K562 (cell line): ENCODE data around the gene OTULIN. TPM values are rescaled to one million over a fixed set of nuclear protein-coding genes. Genes with fewer than 3 reads are reported as not detected.

ENCODE experiments used
- ARID4B ChIP-seq: sonication (generic); formaldehyde crosslinking; IDR thresholded peaks from 2 replicates; pipeline ENCODE4 v1.8.0; 2022; ENCODE audit warnings: mild to moderate bottlenecking, missing genetic modification reagents
- DEAF1 ChIP-seq: fragments of 450-650 bp; formaldehyde crosslinking; IDR thresholded peaks from 2 replicates; pipeline ENCODE4 v1.4.0; 2020; ENCODE audit warnings: mild to moderate bottlenecking, moderate library complexity
- FIP1L1 ChIP-seq: fragments of 200-400 bp; formaldehyde crosslinking; IDR thresholded peaks from 2 replicates; pipeline ENCODE4 v1.6.1; 2018; ENCODE audit warnings: mild to moderate bottlenecking, low read depth, low read length; ENCODE audit not compliant: poor library complexity, severe bottlenecking
- GABPB2 ChIP-seq: fragments of 250-450 bp; sonication (Bioruptor Pico); conservative IDR thresholded peaks from 2 replicates; pipeline ENCODE4 v1.5.1; 2021; ENCODE audit warnings: mild to moderate bottlenecking
- HDGF ChIP-seq: fragments of 450-650 bp; IDR thresholded peaks from 2 replicates; pipeline ENCODE4 v1.6.1; 2016
- LCOR ChIP-seq: sonication (generic); formaldehyde crosslinking; IDR thresholded peaks from 2 replicates; pipeline ENCODE4 v1.8.0; 2022; ENCODE audit warnings: mild to moderate bottlenecking, missing genetic modification reagents
- MCM5 ChIP-seq: fragments of 450-650 bp; IDR thresholded peaks from 2 replicates; pipeline ENCODE4 v1.6.1; 2016; ENCODE audit warnings: low read depth
- MEF2A ChIP-seq: IDR thresholded peaks from 2 replicates; pipeline ENCODE4 v1.6.1; 2011; ENCODE audit warnings: low read depth, mild to moderate bottlenecking, low read length, moderate library complexity; ENCODE audit not compliant: control insufficient read depth
- MEF2D ChIP-seq: conservative IDR thresholded peaks from 2 replicates; pipeline ENCODE4 v1.6.1; 2016; ENCODE audit warnings: low read depth, missing genetic modification characterization, missing compliant biosample characterization
- MTA2 ChIP-seq: fragments of 450-650 bp; IDR thresholded peaks from 2 replicates; pipeline ENCODE4 v1.6.1; 2016; ENCODE audit warnings: low read depth
- NELFE ChIP-seq: IDR thresholded peaks from 2 replicates; pipeline ENCODE4 v1.6.1; 2011; ENCODE audit warnings: mild to moderate bottlenecking; ENCODE audit not compliant: insufficient read depth, insufficient read length
- RBBP5 ChIP-seq: fragments of 200-600 bp; sonication (generic); IDR thresholded peaks from 2 replicates; pipeline ENCODE4 v1.6.1; 2012; ENCODE audit warnings: borderline replicate concordance, mild to moderate bottlenecking, low read length, control low read depth, inconsistent platforms; ENCODE audit not compliant: insufficient read depth, poor library complexity, severe bottlenecking
- SP1 ChIP-seq: sonication (generic); formaldehyde crosslinking; IDR thresholded peaks from 2 replicates; pipeline ENCODE4 v1.8.1; 2022; ENCODE audit warnings: mild to moderate bottlenecking, missing genetic modification reagents
- SREBF2 ChIP-seq: sonication (generic); formaldehyde crosslinking; IDR thresholded peaks from 2 replicates; pipeline ENCODE4 v1.4.0; 2020; ENCODE audit warnings: mild to moderate bottlenecking, missing genetic modification reagents
- SRSF7 ChIP-seq: fragments of 200-400 bp; formaldehyde crosslinking; optimal IDR thresholded peaks from 2 replicates; pipeline ENCODE3; 2017; ENCODE audit warnings: mild to moderate bottlenecking, low read depth, low read length
- ZMIZ1 ChIP-seq, 2 experiments: fragments of 150-350 bp in 1 of 2; IDR thresholded peaks; 2 replicates each; pipeline ENCODE4 v1.6.1; 2012 to 2016; ENCODE audit warnings: low read depth in 2 of 2, low read length in 2 of 2, mild to moderate bottlenecking in 1 of 2, moderate library complexity in 1 of 2
- ZNF324 ChIP-seq: fragments of 250-450 bp; sonication (Bioruptor Pico); IDR thresholded peaks from 2 replicates; pipeline ENCODE4 v1.4.0; 2020; ENCODE audit warnings: mild to moderate bottlenecking
- ZNF589 ChIP-seq: fragments of 200-800 bp; sonication (Bioruptor generic); IDR thresholded peaks from 2 replicates; pipeline ENCODE4 v1.6.1; 2016; ENCODE audit warnings: low read depth, missing genetic modification characterization, missing compliant biosample characterization
- ZNF75A ChIP-seq: fragments of 450-650 bp; formaldehyde crosslinking; IDR thresholded peaks from 2 replicates; pipeline ENCODE4 v1.4.0; 2020; ENCODE audit warnings: mild to moderate bottlenecking
- polyA plus RNA-seq, 8 experiments: library from polyadenylated mRNA; depleted of rRNA in 4 of 8; stranded (reverse) in 5 of 8; unstranded in 3 of 8; fragments of >200 nt; fragmentation: Nextera tagmentation in 2 of 8; fragmentation: Illumina TruSeq in 1 of 8; extraction: Ambion mirVana in 2 of 8; extraction: Trizol in 1 of 8; gene quantifications; 2 replicates each; pipeline versions ENCODE4 v1.2.1 to v1.2.3, GENCODE V29; 2011 to 2014; ENCODE audit warnings: inconsistent platforms in 1 of 8, missing spikeins in 1 of 8
- total RNA-seq, 7 experiments: library from RNA; depleted of rRNA in 6 of 7; stranded (reverse); fragments of >200 nt in 6 of 7; fragmentation: Illumina TruSeq in 2 of 7; extraction: Trizol in 2 of 7; gene quantifications; 2 replicates each; pipeline versions ENCODE4 v1.2.1 to v1.2.3, GENCODE V29; 2011 to 2021; ENCODE audit warnings: low replicate concordance in 1 of 7

Gene OTULIN
- total and polyA plus RNA-seq, 9 of the 15 experiments (the other 6 are each of a cell fraction or from before 2014, with no cell fraction given), result 3.3 to 33.6 (median 20.1) TPM

- no peak for TF ChIP-seq ZMIZ1 (IDR thresholded peaks at IDR 0.05; ENCODE audit: low read depth in 2 of 2, low read length in 2 of 2)
- no peak for TF ChIP-seq SREBF2 (CRISPR knock-in tag)
- TF ChIP-seq SP1, result no peak
- no peak for TF ChIP-seq MEF2D (tag)
- TF ChIP-seq MTA2, result no peak
- no peak for TF ChIP-seq NELFE
- no peak for TF ChIP-seq GABPB2 (CRISPR knock-in tag)
- TF ChIP-seq DEAF1 (CRISPR knock-in tag), result no peak
- no peak for TF ChIP-seq ZNF589 (CRISPR knock-in tag)
- no peak for TF ChIP-seq MEF2A
- peak; percentile 88 for TF ChIP-seq FIP1L1
- TF ChIP-seq ARID4B (CRISPR knock-in tag), result peak; percentile 65; the same call in 1 of the 2 replicates
- TF ChIP-seq LCOR (CRISPR knock-in tag), result no peak
- TF ChIP-seq ZNF324, result no peak
- TF ChIP-seq HDGF, result no peak
- no peak for TF ChIP-seq SRSF7
- TF ChIP-seq RBBP5, result peak; percentile 98
- no peak for TF ChIP-seq ZNF75A (CRISPR knock-in tag)
- TF ChIP-seq MCM5, result no peak
Measured at GRCh38 chr5:14664270-14665100, at the start of gene OTULIN (continued).
